Superior temporal gyrus (tissue), 1 donor: Measurements from ENCODE around the gene MNAT1.
"Not testable (repeated sequence)": the region's sequence is repeated elsewhere in the genome, so short reads cannot be mapped to it uniquely, and the experiment has no call there.

ENCODE experiments used
- DNase-seq: peaks from one replicate; pipeline ENCODE4 v3.0.0-alpha.2; 2016; ENCODE audit errors: extremely low spot score

The MNAT1 gene

GRCh38 chr14:60882219-60882618, 147.7 kb downstream of the MNAT1 start:
- DNase-seq = no peak

GRCh38 chr14:60884134-60884533, 149.6 kb downstream of the MNAT1 start:
- DNase-seq = no peak

- DNase-seq = not testable (repeated sequence)
These were observed 156.1 kb downstream of the MNAT1 start for GRCh38 chr14:60890636-60891035.

- no peak for DNase-seq
These were observed 159.3 kb downstream of the MNAT1 start for GRCh38 chr14:60893911-60894310.

GRCh38 chr14:60904381-60904780, 169.8 kb downstream of the MNAT1 start:
- DNase-seq = no peak

- no peak for DNase-seq
These were observed 171.4 kb downstream of the MNAT1 start for GRCh38 chr14:60905923-60906322.

- DNase-seq = no peak
These were observed 181.2 kb downstream of the MNAT1 start for GRCh38 chr14:60915781-60916180.

GRCh38 chr14:60922050-60922449, 187.5 kb downstream of the MNAT1 start:
- DNase-seq = no peak

GRCh38 chr14:60925286-60925685, 190.7 kb downstream of the MNAT1 start:
- DNase-seq = no peak

- no peak for DNase-seq
These were observed 191.4 kb downstream of the MNAT1 start for GRCh38 chr14:60926002-60926401.

GRCh38 chr14:60931218-60931617, 196.7 kb downstream of the MNAT1 start:
- no peak for DNase-seq

GRCh38 chr14:60933920-60934655, 199.5 kb downstream of the MNAT1 start:
- DNase-seq = no peak

GRCh38 chr14:60935319-60935718, 200.8 kb downstream of the MNAT1 start:
- no peak for DNase-seq

GRCh38 chr14:60943637-60944032, 209.1 kb downstream of the MNAT1 start:
- DNase-seq = no peak

- DNase-seq = no peak
These were observed 209.6 kb downstream of the MNAT1 start for GRCh38 chr14:60944204-60944603.

- DNase-seq = no peak
These were observed 211.4 kb downstream of the MNAT1 start for GRCh38 chr14:60945984-60946383.

- no peak for DNase-seq
These were observed 212.2 kb downstream of the MNAT1 start for GRCh38 chr14:60946773-60947172.

GRCh38 chr14:60951776-60952435, 217.3 kb downstream of the MNAT1 start:
- DNase-seq = no peak

- DNase-seq = no peak
These were observed 221.6 kb downstream of the MNAT1 start for GRCh38 chr14:60956202-60956601.

GRCh38 chr14:60956632-60957031, 222.1 kb downstream of the MNAT1 start:
- DNase-seq = no peak

GRCh38 chr14:60958146-60958545, 223.6 kb downstream of the MNAT1 start:
- no peak for DNase-seq

GRCh38 chr14:60963761-60964160, 229.2 kb downstream of the MNAT1 start:
- no peak for DNase-seq

- DNase-seq = no peak
These were observed 230.3 kb downstream of the MNAT1 start for GRCh38 chr14:60964904-60965303.
